Measurements from ENCODE around the gene FAM174C. TPM values are rescaled to one million over a fixed set of nuclear protein-coding genes. Genes with fewer than 3 reads are reported as not detected.

The FAM174C gene
- total and polyA plus RNA-seq, 5 experiments from 2014 or later = 46.3 to 104 (median 66.7) TPM

- POLR2A ChIA-PET = interaction anchor here (1.2 to 13.6 kb wide), 5 partner anchors 10 to 226 kb away, joined by 4 to 480 read pairs (median 6); partner anchors contain the start of gene CIRBP
- ATAC-seq (no peak), DNase-seq (no peak)
- H3K4me1 Mint-ChIP-seq = peaks cover 15 to 50% (median 38%) of the 10 kb centered on the region in 4 donors
- peaks cover 0 to 3% (median 0%) of the 10 kb centered on the region in 5 donors for H3K27me3 Mint-ChIP-seq
- H3K9me3 Mint-ChIP-seq = no peaks in the 10 kb centered on the region
- H3K4me3 Mint-ChIP-seq = peak overlapping the region in 4 of 10 donors; percentile 33 to 59 (median 44)
- H3K36me3 Mint-ChIP-seq = peaks cover 0 to 35% (median 7%) of the 10 kb centered on the region in 3 donors
- peak overlapping the region in 3 of 10 donors; percentile 75 to 90 (median 88) for H3K27ac Mint-ChIP-seq
Observed at GRCh38 chr19:1254081-1254527, 21.2 kb upstream of the FAM174C start.

- Mint-ChIP-seq H3K9me3 (no peaks in the 10 kb centered on the region), H3K4me3 (peak overlapping the region in 9 of 10 donors; percentile 9 to 59 (median 45)), H3K4me1 (peaks cover 15 to 55% (median 43%) of the 10 kb centered on the region in 4 donors), H3K27me3 (peaks cover 0 to 3% (median 0%) of the 10 kb centered on the region in 5 donors), H3K27ac (peak overlapping the region in 7 of 10 donors; percentile 13 to 90 (median 75)), H3K36me3 (peaks cover 0 to 35% (median 7%) of the 10 kb centered on the region in 3 donors)
- POLR2A ChIA-PET = interaction anchor here (1.7 to 13.6 kb wide), 3 partner anchors 10 to 21 kb away, joined by 6 to 480 read pairs (median 30); partner anchors contain the start of genes CIRBP and FAM174C
- DNase-seq (no peak), ATAC-seq (no peak)
Observed at GRCh38 chr19:1254530-1255185, 20.7 kb upstream of the FAM174C start.

GRCh38 chr19:1255186-1256161, 19.9 kb upstream of the FAM174C start:
- no peak for ATAC-seq
- peak overlapping the region in 5 of 10 donors; percentile 13 to 90 (median 75) for H3K27ac Mint-ChIP-seq
- POLR2A ChIA-PET = interaction anchor here (0.6 to 13.6 kb wide), 7 partner anchors 9 to 932 kb away, joined by 3 to 480 read pairs (median 4); partner anchors contain the start of genes CIRBP and FAM174C
- H3K36me3 Mint-ChIP-seq = peaks cover 0 to 35% (median 7%) of the 10 kb centered on the region in 3 donors
- DNase-seq = no peak
- H3K9me3 Mint-ChIP-seq = no peaks in the 10 kb centered on the region
- peaks cover 19 to 60% (median 48%) of the 10 kb centered on the region in 4 donors for H3K4me1 Mint-ChIP-seq
- H3K27me3 Mint-ChIP-seq = peaks cover 0 to 3% (median 0%) of the 10 kb centered on the region in 5 donors
- H3K4me3 Mint-ChIP-seq = peak overlapping the region in 5 of 10 donors; percentile 7 to 59 (median 56)

GRCh38 chr19:1256646-1257474, 18.5 kb upstream of the FAM174C start:
- H3K36me3 Mint-ChIP-seq = peaks cover 0 to 32% (median 7%) of the 10 kb centered on the region in 3 donors

GRCh38 chr19:1257475-1258162, 17.7 kb upstream of the FAM174C start:
- DNase-seq (no peak), ATAC-seq (no peak)
- H3K4me1 Mint-ChIP-seq = peaks cover 25 to 70% (median 64%) of the 10 kb centered on the region in 4 donors
- POLR2A ChIA-PET = interaction anchor here (1.1 to 13.6 kb wide), 4 partner anchors 7 to 127 kb away, joined by 3 to 480 read pairs (median 22); partner anchors contain the start of gene CIRBP
- peak overlapping the region; percentile 75 to 99 (median 93) for H3K27ac Mint-ChIP-seq
- peak overlapping the region in 9 of 10 donors; percentile 42 to 97 (median 66) for H3K4me3 Mint-ChIP-seq
- H3K27me3 Mint-ChIP-seq = peaks cover 0 to 2% (median 0%) of the 10 kb centered on the region in 5 donors
- no peaks in the 10 kb centered on the region for H3K9me3 Mint-ChIP-seq
- peaks cover 0 to 30% (median 7%) of the 10 kb centered on the region in 3 donors for H3K36me3 Mint-ChIP-seq

More at GRCh38 chr19:1256646-1257474, 18.5 kb upstream of the FAM174C start:
- Mint-ChIP-seq H3K4me3 (peak overlapping the region in 6 of 10 donors; percentile 18 to 97 (median 60)), H3K9me3 (no peaks in the 10 kb centered on the region), H3K27ac (peak overlapping the region in 8 of 10 donors; percentile 13 to 96 (median 87)), H3K4me1 (peaks cover 23 to 65% (median 58%) of the 10 kb centered on the region in 4 donors), H3K27me3 (peaks cover 0 to 2% (median 0%) of the 10 kb centered on the region in 5 donors)
- ATAC-seq (no peak), DNase-seq (no peak)
- POLR2A ChIA-PET = interaction anchor here (1.7 to 13.6 kb wide), 3 partner anchors 7 to 18 kb away, joined by 6 to 480 read pairs (median 30); partner anchors contain the start of genes CIRBP and FAM174C

GRCh38 chr19:1258163-1258492, 17.2 kb upstream of the FAM174C start:
- POLR2A ChIA-PET = interaction anchor here (1.1 to 13.6 kb wide), 4 partner anchors 3 to 127 kb away, joined by 3 to 480 read pairs (median 246); partner anchors contain the start of genes CIRBP and MIDN
- H3K27me3 Mint-ChIP-seq = peaks cover 0 to 2% (median 0%) of the 10 kb centered on the region in 5 donors
- H3K4me1 Mint-ChIP-seq = peaks cover 27 to 74% (median 69%) of the 10 kb centered on the region in 4 donors
- no peaks in the 10 kb centered on the region for H3K9me3 Mint-ChIP-seq
- peak overlapping the region; percentile 63 to 99 (median 95) for H3K27ac Mint-ChIP-seq
- ATAC-seq (no peak), DNase-seq (no peak)
- H3K36me3 Mint-ChIP-seq = peaks cover 0 to 30% (median 7%) of the 10 kb centered on the region in 3 donors
- H3K4me3 Mint-ChIP-seq = peak overlapping the region; percentile 59 to 97 (median 78)

GRCh38 chr19:1258707-1259205, 16.6 kb upstream of the FAM174C start:
- H3K36me3 Mint-ChIP-seq = peaks cover 0 to 25% (median 7%) of the 10 kb centered on the region in 3 donors

GRCh38 chr19:1259206-1259875, 16.0 kb upstream of the FAM174C start:
- ATAC-seq (peak; percentile 24 to 29), DNase-seq (peak; percentile 50 to 87 (median 69))
- peak overlapping the region; percentile 80 to 97 (median 88) for H3K4me3 Mint-ChIP-seq
- peak overlapping the region; percentile 92 to 99 (median 99) for H3K27ac Mint-ChIP-seq
- POLR2A ChIA-PET = interaction anchor here (0.7 to 13.6 kb wide), 7 partner anchors 4 to 350 kb away, joined by 3 to 480 read pairs (median 5); partner anchors contain the start of genes CIRBP, FAM174C and MIDN
- peaks cover 27 to 72% (median 66%) of the 10 kb centered on the region in 4 donors for H3K4me1 Mint-ChIP-seq
- H3K36me3 Mint-ChIP-seq = peaks cover 0 to 25% (median 7%) of the 10 kb centered on the region in 3 donors
- no peaks in the 10 kb centered on the region for H3K9me3 Mint-ChIP-seq
- peaks cover 0 to 2% (median 0%) of the 10 kb centered on the region in 5 donors for H3K27me3 Mint-ChIP-seq

More at GRCh38 chr19:1258707-1259205, 16.6 kb upstream of the FAM174C start:
- peak in 1 of 10 donors; percentile 78 for DNase-seq
- H3K4me3 Mint-ChIP-seq = peak overlapping the region; percentile 80 to 97 (median 88)
- ATAC-seq = peak in 1 of 2 donors; percentile 5
- H3K27ac Mint-ChIP-seq = peak overlapping the region; percentile 92 to 99 (median 99)
- H3K9me3 Mint-ChIP-seq = no peaks in the 10 kb centered on the region
- H3K27me3 Mint-ChIP-seq = peaks cover 0 to 2% (median 0%) of the 10 kb centered on the region in 5 donors
- H3K4me1 Mint-ChIP-seq = peaks cover 27 to 72% (median 67%) of the 10 kb centered on the region in 4 donors
- POLR2A ChIA-PET = interaction anchor here (0.7 to 13.6 kb wide), 7 partner anchors 4 to 191 kb away, joined by 3 to 480 read pairs (median 5); partner anchors contain the start of genes CIRBP, FAM174C and MIDN

- peaks cover 0 to 19% (median 7%) of the 10 kb centered on the region in 3 donors for H3K36me3 Mint-ChIP-seq
- H3K4me1 Mint-ChIP-seq = peaks cover 25 to 71% (median 67%) of the 10 kb centered on the region in 4 donors
- peak overlapping the region; percentile 92 to 99 (median 99) for H3K27ac Mint-ChIP-seq
- peak overlapping the region; percentile 83 to 98 (median 89) for H3K4me3 Mint-ChIP-seq
- ATAC-seq = peak; percentile 13 to 24
- no peaks in the 10 kb centered on the region for H3K9me3 Mint-ChIP-seq
- no peaks in the 10 kb centered on the region for H3K27me3 Mint-ChIP-seq
- POLR2A ChIA-PET = interaction anchor here (0.5 to 13.6 kb wide), 8 partner anchors 4 to 351 kb away, joined by 3 to 594 read pairs (median 5); partner anchors contain the start of genes ATP5F1D, CBARP, CIRBP and FAM174C
- DNase-seq = peak in 6 of 10 donors; percentile 44 to 59 (median 47)
Observed at GRCh38 chr19:1259876-1260748, 15.2 kb upstream of the FAM174C start.
